Esophagus muscularis mucosa (tissue), 4 donors: ENCODE measurements around the gene CALD1. TPM values are rescaled to one million over a fixed set of nuclear protein-coding genes. Genes with fewer than 3 reads are reported as not detected.

Experiments
- DNase-seq: peaks from one replicate; pipeline ENCODE4 v3.0.0-alpha.2; 2017; ENCODE audit errors: extremely low spot score
- H3K27ac ChIP-seq, 4 donors: fragments of 200-600 bp; sonication (generic); replicated peaks in 1 of 4; 1 replicate in 3 of 4; 2 replicates in 1 of 4; pipeline ENCODE4 v1.5.1; 2016 to 2019; ENCODE audit warnings: mild to moderate bottlenecking in 1 of 4
- H3K27me3 ChIP-seq, 4 donors: fragments of 200-600 bp; sonication (generic); one replicate each; pipeline versions ENCODE4 v1.5.1 to v1.6.0; 2016 to 2019
- H3K36me3 ChIP-seq, 4 donors: fragments of 200-600 bp; sonication (generic); one replicate each; pipeline ENCODE4 v1.5.1; 2016 to 2019
- H3K4me1 ChIP-seq, 4 donors: fragments of 200-600 bp; sonication (generic); one replicate each; pipeline ENCODE4 v1.5.1; 2016 to 2019
- H3K4me3 ChIP-seq, 4 donors: fragments of 200-600 bp; sonication (generic); 1 replicate in 2 of 4; 2 replicates in 2 of 4; pipeline ENCODE4 v1.5.1; 2016 to 2019; ENCODE audit warnings: mild to moderate bottlenecking in 4 of 4, moderate library complexity in 1 of 4
- H3K9me3 ChIP-seq, 4 donors: fragments of 200-600 bp; sonication (generic); 1 replicate in 3 of 4; 2 replicates in 1 of 4; pipeline ENCODE4 v1.5.1; 2016 to 2019
- EP300 ChIP-seq: sonication (generic); formaldehyde crosslinking; IDR thresholded peaks from one replicate; pipeline ENCODE4 v1.6.1; 2017; ENCODE audit warnings: antibody characterized with exemption
- POLR2A ChIP-seq: fragments of 450-650 bp; IDR thresholded peaks from one replicate; pipeline ENCODE4 v1.6.1; 2017; ENCODE audit warnings: antibody characterized with exemption, moderate library complexity, mild to moderate bottlenecking, low read depth
- POLR2AphosphoS5 ChIP-seq, 2 donors: sonication (generic); formaldehyde crosslinking; IDR thresholded peaks; one replicate each; pipeline ENCODE4 v1.6.1; 2017; ENCODE audit warnings: antibody characterized with exemption in 2 of 2
- WGBS: methylation state at CpG from one replicate; pipeline ENCODE4 v1.1.5; 2018; 5-methylcytosine and 5-hydroxymethylcytosine counted together
- intact Hi-C: fragments of 100-400 bp; cut with DNase I; formaldehyde crosslinking; loops from one replicate; pipeline ENCODE4 v1.15.1; 2023
- total RNA-seq, 4 donors: library from RNA; depleted of rRNA; stranded (reverse); fragments of >200 nt; gene quantifications; one replicate each; pipeline versions ENCODE4 v1.1.0 to v1.2.1, GENCODE V29; 2016
- TF ChIP-seq, protein P1 (sequence below), 3 experiments: fragments of 200-600 bp in 2 of 3; fragments of 450-650 bp in 1 of 3; sonication (generic) in 2 of 3; IDR thresholded peaks; one replicate each; pipeline ENCODE4 v1.5.1; 2017 to 2019; ENCODE audit warnings: antibody characterized with exemption in 3 of 3, mild to moderate bottlenecking in 2 of 3, moderate library complexity in 1 of 3

CALD1 gene
- total RNA-seq, 4 donors from 2014 or later, result 2,057 to 3,140 (median 2,687) TPM

DNA sequence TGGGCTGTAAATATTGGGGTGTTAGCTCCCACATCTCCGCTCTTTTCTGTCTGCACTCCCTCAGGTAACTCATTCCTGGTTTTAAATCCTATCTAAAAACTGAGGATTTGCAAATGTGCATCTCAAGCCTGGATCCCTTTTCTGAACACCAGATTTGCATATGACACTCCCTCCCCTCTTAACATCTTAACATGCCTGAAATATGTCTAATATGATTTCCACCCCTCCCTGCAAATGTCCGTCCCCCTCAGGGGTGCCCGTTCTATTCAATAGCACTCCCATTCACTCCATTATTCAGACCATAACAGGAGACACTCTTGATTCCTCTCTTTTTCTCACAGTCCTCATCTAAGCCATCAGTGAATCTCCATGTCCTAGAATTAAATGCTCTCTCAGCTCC, 8.3 kb upstream of the CALD1 start:
- DNase-seq, result no peak
- no peaks in the 10 kb centered on the region for H3K36me3 ChIP-seq

GRCh38 chr7:134771889-134772288, 7.5 kb upstream of the CALD1 start:
- 89% methylated on average over 2 of the region's 2 CpGs for WGBS
- intact Hi-C loops, result no loop called here

More for the DNA sequence above, 8.3 kb upstream of the CALD1 start:
- intact Hi-C loops, result no loop called here
- TF ChIP-seq POLR2AphosphoS5 (IDR thresholded peaks at IDR 0.05), result no peak
- no peak for TF ChIP-seq EP300
- no peak for TF ChIP-seq POLR2A
- TF ChIP-seq, protein P1, sequence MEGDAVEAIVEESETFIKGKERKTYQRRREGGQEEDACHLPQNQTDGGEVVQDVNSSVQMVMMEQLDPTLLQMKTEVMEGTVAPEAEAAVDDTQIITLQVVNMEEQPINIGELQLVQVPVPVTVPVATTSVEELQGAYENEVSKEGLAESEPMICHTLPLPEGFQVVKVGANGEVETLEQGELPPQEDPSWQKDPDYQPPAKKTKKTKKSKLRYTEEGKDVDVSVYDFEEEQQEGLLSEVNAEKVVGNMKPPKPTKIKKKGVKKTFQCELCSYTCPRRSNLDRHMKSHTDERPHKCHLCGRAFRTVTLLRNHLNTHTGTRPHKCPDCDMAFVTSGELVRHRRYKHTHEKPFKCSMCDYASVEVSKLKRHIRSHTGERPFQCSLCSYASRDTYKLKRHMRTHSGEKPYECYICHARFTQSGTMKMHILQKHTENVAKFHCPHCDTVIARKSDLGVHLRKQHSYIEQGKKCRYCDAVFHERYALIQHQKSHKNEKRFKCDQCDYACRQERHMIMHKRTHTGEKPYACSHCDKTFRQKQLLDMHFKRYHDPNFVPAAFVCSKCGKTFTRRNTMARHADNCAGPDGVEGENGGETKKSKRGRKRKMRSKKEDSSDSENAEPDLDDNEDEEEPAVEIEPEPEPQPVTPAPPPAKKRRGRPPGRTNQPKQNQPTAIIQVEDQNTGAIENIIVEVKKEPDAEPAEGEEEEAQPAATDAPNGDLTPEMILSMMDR (IDR thresholded peaks at IDR 0.05), result no peak
- Histone ChIP-seq H3K27ac (no peak overlapping the region), H3K9me3 (no peaks in the 10 kb centered on the region), H3K27me3 (no peaks in the 10 kb centered on the region), H3K4me1 (peaks cover 4 to 23% (median 12%) of the 10 kb centered on the region in 4 donors), H3K4me3 (no peak overlapping the region)
- WGBS, result 89% methylated on average over 3 of the region's 3 CpGs

DNA sequence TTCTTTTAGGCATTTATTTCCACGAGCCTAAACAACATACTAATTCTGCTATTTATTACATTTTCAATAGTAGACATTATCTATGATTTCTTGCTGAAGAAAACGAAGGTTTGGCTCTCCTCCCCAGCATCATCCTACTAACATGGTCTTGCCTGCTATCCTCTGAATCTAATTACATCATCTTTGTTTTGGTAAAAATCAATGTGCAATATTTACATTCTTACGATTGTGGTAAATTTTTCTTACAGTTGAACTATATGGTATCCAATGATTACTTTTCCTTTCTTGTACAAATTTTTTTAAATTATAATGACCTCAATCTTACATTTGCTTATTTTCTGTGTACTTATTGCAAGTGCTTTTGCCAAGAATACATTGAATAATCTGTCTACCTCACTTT, 7.0 kb upstream of the CALD1 start:
- H3K27ac ChIP-seq, result no peak overlapping the region
- intact Hi-C loops, result no loop called here
- 59% methylated on average over 3 of the region's 3 CpGs for WGBS
- H3K9me3 ChIP-seq, result no peaks in the 10 kb centered on the region
- H3K4me3 ChIP-seq, result no peak overlapping the region
- no peaks in the 10 kb centered on the region for H3K27me3 ChIP-seq
- H3K36me3 ChIP-seq, result no peaks in the 10 kb centered on the region
- TF ChIP-seq POLR2AphosphoS5 (IDR thresholded peaks at IDR 0.05) (no peak), POLR2A (no peak), EP300 (no peak)
- TF ChIP-seq, protein P1 (IDR thresholded peaks at IDR 0.05), result no peak
- peaks cover 4 to 13% (median 6%) of the 10 kb centered on the region in 4 donors for H3K4me1 ChIP-seq
- DNase-seq, result no peak

More at GRCh38 chr7:134771889-134772288, 7.5 kb upstream of the CALD1 start:
- H3K4me1 ChIP-seq, result peaks cover 4 to 15% (median 8%) of the 10 kb centered on the region in 4 donors
- H3K27ac ChIP-seq, result no peak overlapping the region
- no peak overlapping the region for H3K4me3 ChIP-seq
- DNase-seq, result no peak
- no peaks in the 10 kb centered on the region for H3K9me3 ChIP-seq
- TF ChIP-seq POLR2AphosphoS5 (IDR thresholded peaks at IDR 0.05) (no peak), EP300 (no peak), POLR2A (no peak)
- H3K27me3 ChIP-seq, result no peaks in the 10 kb centered on the region
- no peaks in the 10 kb centered on the region for H3K36me3 ChIP-seq

GRCh38 chr7:134773164-134773563, 6.3 kb upstream of the CALD1 start:
- Histone ChIP-seq H3K27me3 (no peaks in the 10 kb centered on the region), H3K27ac (no peak overlapping the region), H3K36me3 (no peaks in the 10 kb centered on the region), H3K9me3 (no peaks in the 10 kb centered on the region), H3K4me3 (no peak overlapping the region), H3K4me1 (peaks cover 8 to 13% (median 10%) of the 10 kb centered on the region in 4 donors)
- TF ChIP-seq POLR2A (no peak), EP300 (no peak)
- DNase-seq, result peak; percentile 57
- intact Hi-C loops, result no loop called here
- 96% methylated on average over 3 of the region's 4 CpGs for WGBS

- WGBS, result 81% methylated on average over 3 of the region's 3 CpGs
- H3K9me3 ChIP-seq, result no peaks in the 10 kb centered on the region
- TF ChIP-seq, protein P1 (IDR thresholded peaks at IDR 0.05), result no peak
- TF ChIP-seq EP300 (no peak), POLR2A (no peak), POLR2AphosphoS5 (IDR thresholded peaks at IDR 0.05) (no peak)
- no peak overlapping the region for H3K27ac ChIP-seq
- DNase-seq, result no peak
- intact Hi-C loops, result no loop called here
- H3K4me3 ChIP-seq, result no peak overlapping the region
- H3K4me1 ChIP-seq, result peaks cover 14 to 20% (median 19%) of the 10 kb centered on the region in 4 donors
- no peaks in the 10 kb centered on the region for H3K36me3 ChIP-seq
- H3K27me3 ChIP-seq, result no peaks in the 10 kb centered on the region
Observed at GRCh38 chr7:134774119-134774518, 5.3 kb upstream of the CALD1 start.

GRCh38 chr7:134777470-134777869, 2.0 kb upstream of the CALD1 start:
- intact Hi-C loops, result no loop called here
- no peaks in the 10 kb centered on the region for H3K36me3 ChIP-seq
- H3K27ac ChIP-seq, result peak overlapping the region; percentile 89 to 95 (median 92)
- WGBS, result 46% methylated on average over 3 of the region's 3 CpGs
- no peaks in the 10 kb centered on the region for H3K9me3 ChIP-seq
- peaks cover 19 to 22% (median 20%) of the 10 kb centered on the region in 4 donors for H3K4me1 ChIP-seq
- TF ChIP-seq POLR2A, result no peak
- TF ChIP-seq, protein P1 (IDR thresholded peaks at IDR 0.05), result no peak
- TF ChIP-seq POLR2AphosphoS5 (IDR thresholded peaks at IDR 0.05), result no peak
- no peaks in the 10 kb centered on the region for H3K27me3 ChIP-seq
- no peak overlapping the region for H3K4me3 ChIP-seq
- DNase-seq, result peak; percentile 42
